MCF 10A (cell line): ENCODE results near the gene MACC1. TPM values are rescaled to one million over a fixed set of nuclear protein-coding genes. Genes with fewer than 3 reads are reported as not detected.

ENCODE experiments used
- BruUV-seq: library from RNA; stranded (reverse); fragments of 400-500 nt; replicated peaks from 2 replicates; lab custom pipeline; 2021; lab: Mats Ljungman, UMichigan
- CTCF ChIA-PET: fragments of 300-600 bp; sonication (Branson Sonifier 250); formaldehyde crosslinking; extraction: SDS; loops from one replicate; lab custom pipeline; 2021; ENCODE audit warnings: antibody characterized with exemption, inconsistent platforms; lab: Yijun Ruan, JAX
- POLR2A ChIA-PET: fragments of 300-600, 350-650 bp; sonication (Branson Sonifier 250); formaldehyde crosslinking; extraction: SDS; loops from one replicate; lab custom pipeline; 2020; ENCODE audit warnings: antibody characterized with exemption, inconsistent platforms; lab: Yijun Ruan, JAX
- DNase-seq: peaks from one replicate; pipeline ENCODE4 v3.0.0-alpha.2; 2018; ENCODE audit not compliant: unreplicated experiment
- H3K27ac Mint-ChIP-seq: one replicate; pipeline ENCODE4 v1.8.0; 2022; ENCODE audit warnings: mild to moderate bottlenecking, low read depth, mixed read lengths; ENCODE audit not compliant: unreplicated experiment
- H3K27me3 Mint-ChIP-seq: one replicate; pipeline ENCODE4 v1.8.0; 2022; ENCODE audit warnings: mixed read lengths; ENCODE audit not compliant: insufficient read depth, unreplicated experiment
- H3K36me3 Mint-ChIP-seq: one replicate; pipeline ENCODE4 v1.8.0; 2022; ENCODE audit warnings: mild to moderate bottlenecking, moderate library complexity, mixed read lengths; ENCODE audit not compliant: insufficient read depth, unreplicated experiment
- H3K4me1 Mint-ChIP-seq: one replicate; pipeline ENCODE4 v1.8.0; 2022; ENCODE audit warnings: mixed read lengths; ENCODE audit not compliant: insufficient read depth, unreplicated experiment
- H3K4me3 Mint-ChIP-seq: one replicate; pipeline ENCODE4 v1.8.0; 2022; ENCODE audit warnings: mild to moderate bottlenecking, moderate library complexity, mixed read lengths; ENCODE audit not compliant: unreplicated experiment
- H3K9me3 Mint-ChIP-seq: one replicate; pipeline ENCODE4 v1.8.0; 2022; ENCODE audit warnings: mixed read lengths; ENCODE audit not compliant: unreplicated experiment
- CTCF ChIP-seq: fragments of 200-600 bp; IDR thresholded peaks from one replicate; pipeline ENCODE4 v1.8.0; 2022; ENCODE audit warnings: antibody characterized with exemption, mild to moderate bottlenecking; ENCODE audit not compliant: unreplicated experiment
- intact Hi-C: fragments of 100-400 bp; cut with micrococcal nuclease; formaldehyde crosslinking; loops from 2 replicates; pipeline ENCODE4 v1.14.1; 2022
- total RNA-seq: library from RNA; stranded (reverse); gene quantifications from 2 replicates; pipeline ENCODE4 v1.2.3, GENCODE V29; 2022

The MACC1 gene
- total RNA-seq, 1 experiment from 2014 or later, result 0.14 TPM

- no peak for TF ChIP-seq CTCF
- intact Hi-C loops, result no loop called here
- no peak overlapping the region for H3K27ac Mint-ChIP-seq
- CTCF ChIA-PET, result interaction anchor here (0.7 kb wide), 1 partner anchor 11 kb away, joined by 3 read pairs; no protein-coding TSS in a partner anchor
- H3K36me3 Mint-ChIP-seq, result no peaks in the 10 kb centered on the region
- H3K27me3 Mint-ChIP-seq, result no peaks in the 10 kb centered on the region
- H3K4me3 Mint-ChIP-seq, result no peak overlapping the region
- BruUV-seq, result no TSS peak
- H3K9me3 Mint-ChIP-seq, result no peaks in the 10 kb centered on the region
- H3K4me1 Mint-ChIP-seq, result no peaks in the 10 kb centered on the region
- POLR2A ChIA-PET, result no interaction called here
- DNase-seq, result no peak
Observed at GRCh38 chr7:20141666-20142065, 75.5 kb downstream of the MACC1 start.

GRCh38 chr7:20141002-20141345 is 76.2 kb downstream of the MACC1 start:
- H3K4me1 Mint-ChIP-seq, result no peaks in the 10 kb centered on the region
- no peak overlapping the region for H3K27ac Mint-ChIP-seq
- TF ChIP-seq CTCF, result no peak
- no TSS peak for BruUV-seq
- intact Hi-C loops, result no loop called here
- DNase-seq, result no peak
- H3K9me3 Mint-ChIP-seq, result no peaks in the 10 kb centered on the region
- ChIA-PET CTCF (interaction anchor here (0.7 kb wide), 1 partner anchor 11 kb away, joined by 3 read pairs; no protein-coding TSS in a partner anchor), POLR2A (no interaction called here)
- H3K36me3 Mint-ChIP-seq, result no peaks in the 10 kb centered on the region
- H3K27me3 Mint-ChIP-seq, result no peaks in the 10 kb centered on the region
- no peak overlapping the region for H3K4me3 Mint-ChIP-seq

DNA sequence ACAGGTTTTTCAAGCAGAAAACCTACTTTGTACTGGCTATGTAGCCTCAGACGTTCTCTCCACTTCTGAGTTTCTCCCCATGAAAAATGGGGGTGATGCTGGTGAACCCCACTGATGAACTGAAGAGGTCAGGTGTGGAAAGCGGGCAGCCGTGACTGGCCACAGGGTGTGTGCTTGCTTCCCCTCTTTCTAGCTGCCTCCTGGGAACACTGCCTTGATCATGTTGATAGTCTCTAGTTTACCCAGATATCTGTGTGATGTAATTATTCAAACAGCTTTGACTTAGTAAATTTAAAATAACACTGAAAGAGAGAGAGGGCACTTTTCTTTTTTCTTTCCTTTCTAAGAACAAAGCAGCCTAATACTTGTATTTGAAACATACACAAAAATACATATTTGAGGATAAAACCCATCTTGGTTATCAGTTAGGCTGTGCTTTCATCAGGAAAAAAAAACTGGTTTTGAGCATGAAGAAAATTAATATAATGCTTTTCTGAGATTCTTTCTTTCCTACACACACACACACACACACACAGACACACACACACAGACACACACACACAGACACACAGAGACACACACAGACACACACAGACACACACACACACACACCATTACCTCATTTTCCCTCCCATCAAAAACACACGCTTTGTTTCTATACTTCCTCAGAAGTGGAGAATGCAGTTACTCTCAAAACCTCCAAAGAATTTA is 76.7 kb downstream of the MACC1 start:
- ChIA-PET CTCF (no interaction called here), POLR2A (interaction anchor here (0.6 kb wide), 1 partner anchor 170 kb away, joined by 3 read pairs; no protein-coding TSS in a partner anchor)
- Mint-ChIP-seq H3K36me3 (no peaks in the 10 kb centered on the region), H3K4me3 (no peak overlapping the region), H3K9me3 (no peaks in the 10 kb centered on the region), H3K27me3 (no peaks in the 10 kb centered on the region), H3K4me1 (no peaks in the 10 kb centered on the region), H3K27ac (no peak overlapping the region)
- intact Hi-C loops, result no loop called here
- DNase-seq, result no peak
- no peak for TF ChIP-seq CTCF
- BruUV-seq, result no TSS peak

DNA sequence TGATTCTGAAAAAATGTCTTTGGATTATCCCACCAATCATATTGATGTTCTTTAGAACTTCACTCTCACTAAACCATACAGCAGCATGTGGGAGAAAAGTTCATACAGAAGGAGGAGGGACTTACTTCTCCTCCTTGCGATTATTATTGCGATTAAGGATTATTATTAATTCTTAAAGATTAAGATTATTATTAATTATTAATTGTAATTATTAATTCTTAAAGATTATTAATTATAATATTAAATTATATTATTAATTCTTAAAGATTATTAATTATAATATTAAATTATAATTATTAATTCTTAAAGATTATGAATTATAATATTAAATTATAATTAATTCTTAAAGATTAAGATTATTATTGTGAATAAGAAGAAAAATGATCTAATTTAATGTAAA is 80.5 kb downstream of the MACC1 start:
- intact Hi-C loops, result no loop called here
- Mint-ChIP-seq H3K4me1 (no peaks in the 10 kb centered on the region), H3K36me3 (no peaks in the 10 kb centered on the region), H3K4me3 (no peak overlapping the region), H3K27ac (no peak overlapping the region), H3K27me3 (no peaks in the 10 kb centered on the region), H3K9me3 (no peaks in the 10 kb centered on the region)
- ChIA-PET POLR2A (no interaction called here), CTCF (no interaction called here)
- no peak for TF ChIP-seq CTCF
- BruUV-seq, result no TSS peak
- DNase-seq, result no peak
